Measurements from ENCODE around the gene ADH5. TPM values are rescaled to one million over a fixed set of nuclear protein-coding genes. Genes with fewer than 3 reads are reported as not detected.

ADH5 gene
- total RNA-seq, 3 donors from 2014 or later (not counting 1 experiment from before 2014, with no cell fraction given): 54.3 to 80.4 (median 62.5) TPM

GRCh38 chr4:99059550-99059949 is 29.0 kb downstream of the ADH5 start:
- peaks cover 8 to 9% of the 10 kb centered on the region in 2 donors for H3K4me1 Mint-ChIP-seq
- H3K4me3 Mint-ChIP-seq: no peak overlapping the region
- DNase-seq (no peak), ATAC-seq (no peak)
- TF ChIP-seq CTCF (IDR thresholded peaks at IDR 0.05): no peak
- WGBS (ENCODE audit: insufficient coverage): 100% methylated on average over 1 of the region's 1 CpG
- Histone ChIP-seq H3K27ac (ENCODE audit: low read length) (no peak overlapping the region), H3K4me3 (ENCODE audit: low read length) (no peak overlapping the region), H3K36me3 (ENCODE audit: control insufficient read depth, insufficient read depth, low read length) (peaks cover 34% of the 10 kb centered on the region), H3K27me3 (ENCODE audit: control insufficient read depth, insufficient read depth, low read length) (no peaks in the 10 kb centered on the region), H3K4me1 (ENCODE audit: control insufficient read depth, insufficient read depth, low read length) (no peaks in the 10 kb centered on the region), H3K9me3 (ENCODE audit: control insufficient read depth, insufficient read depth, low read length) (no peaks in the 10 kb centered on the region)
- H3K27me3 Mint-ChIP-seq (ENCODE audit: low read depth in 2 of 2): no peaks in the 10 kb centered on the region
- no peaks in the 10 kb centered on the region for H3K9me3 Mint-ChIP-seq
- H3K27ac Mint-ChIP-seq: no peak overlapping the region
- intact Hi-C loops (cut with micrococcal nuclease): loop anchor here (5.0 kb wide), 2 partner anchors 132 to 592 kb away; partner anchors contain the start of gene EIF4E
- H3K36me3 Mint-ChIP-seq: peaks cover 15% of the 10 kb centered on the region

- no peaks in the 10 kb centered on the region for H3K9me3 Mint-ChIP-seq
- H3K36me3 Mint-ChIP-seq: peaks cover 15% of the 10 kb centered on the region
- H3K27me3 ChIP-seq (ENCODE audit: control insufficient read depth, insufficient read depth, low read length): no peaks in the 10 kb centered on the region
- intact Hi-C loops (cut with micrococcal nuclease): loop anchor here (5.0 kb wide), 2 partner anchors 131 to 591 kb away; partner anchors contain the start of gene EIF4E
- H3K4me1 ChIP-seq (ENCODE audit: control insufficient read depth, insufficient read depth, low read length): no peaks in the 10 kb centered on the region
- H3K27me3 Mint-ChIP-seq (ENCODE audit: low read depth in 2 of 2): no peaks in the 10 kb centered on the region
- no peak for ATAC-seq
- TF ChIP-seq CTCF (IDR thresholded peaks at IDR 0.05): no peak
- H3K4me1 Mint-ChIP-seq: peaks cover 8 to 9% of the 10 kb centered on the region in 2 donors
- WGBS (ENCODE audit: insufficient coverage): 100% methylated on average over 2 of the region's 2 CpGs
- DNase-seq: no peak
- no peaks in the 10 kb centered on the region for H3K9me3 ChIP-seq (ENCODE audit: control insufficient read depth, insufficient read depth, low read length)
- no peak overlapping the region for H3K4me3 ChIP-seq (ENCODE audit: low read length)
- H3K36me3 ChIP-seq (ENCODE audit: control insufficient read depth, insufficient read depth, low read length): peaks cover 35% of the 10 kb centered on the region
- no peak overlapping the region for H3K27ac ChIP-seq (ENCODE audit: low read length)
- H3K27ac Mint-ChIP-seq: peak overlapping the region in 1 of 2 donors; percentile 5
- H3K4me3 Mint-ChIP-seq: no peak overlapping the region
These were observed 30.4 kb downstream of the ADH5 start for GRCh38 chr4:99058228-99058627.

GRCh38 chr4:99054428-99054994 is 34.1 kb downstream of the ADH5 start:
- intact Hi-C loops (cut with micrococcal nuclease): no loop called here
- no peak for TF ChIP-seq CTCF (IDR thresholded peaks at IDR 0.05)
- no peak overlapping the region for H3K4me3 Mint-ChIP-seq
- Histone ChIP-seq H3K36me3 (ENCODE audit: control insufficient read depth, insufficient read depth, low read length) (peaks cover 37% of the 10 kb centered on the region), H3K4me3 (ENCODE audit: low read length) (no peak overlapping the region), H3K27ac (ENCODE audit: low read length) (no peak overlapping the region), H3K4me1 (ENCODE audit: control insufficient read depth, insufficient read depth, low read length) (no peaks in the 10 kb centered on the region), H3K9me3 (ENCODE audit: control insufficient read depth, insufficient read depth, low read length) (no peaks in the 10 kb centered on the region), H3K27me3 (ENCODE audit: control insufficient read depth, insufficient read depth, low read length) (no peaks in the 10 kb centered on the region)
- no peaks in the 10 kb centered on the region for H3K9me3 Mint-ChIP-seq
- peaks cover 9 to 18% of the 10 kb centered on the region in 2 donors for H3K4me1 Mint-ChIP-seq
- 67% methylated on average over 1 of the region's 3 CpGs for WGBS (ENCODE audit: insufficient coverage)
- ATAC-seq (no peak), DNase-seq (no peak)
- H3K27me3 Mint-ChIP-seq (ENCODE audit: low read depth in 2 of 2): no peaks in the 10 kb centered on the region
- peaks cover 11% of the 10 kb centered on the region for H3K36me3 Mint-ChIP-seq
- H3K27ac Mint-ChIP-seq: peak overlapping the region in 1 of 2 donors; percentile 47

GRCh38 chr4:99052902-99053301 is 35.7 kb downstream of the ADH5 start:
- Histone ChIP-seq H3K27ac (ENCODE audit: low read length) (no peak overlapping the region), H3K27me3 (ENCODE audit: control insufficient read depth, insufficient read depth, low read length) (no peaks in the 10 kb centered on the region), H3K36me3 (ENCODE audit: control insufficient read depth, insufficient read depth, low read length) (peaks cover 35% of the 10 kb centered on the region), H3K4me3 (ENCODE audit: low read length) (no peak overlapping the region), H3K4me1 (ENCODE audit: control insufficient read depth, insufficient read depth, low read length) (no peaks in the 10 kb centered on the region), H3K9me3 (ENCODE audit: control insufficient read depth, insufficient read depth, low read length) (no peaks in the 10 kb centered on the region)
- no peak for TF ChIP-seq CTCF (IDR thresholded peaks at IDR 0.05)
- H3K4me3 Mint-ChIP-seq: no peak overlapping the region
- H3K36me3 Mint-ChIP-seq: peaks cover 17% of the 10 kb centered on the region
- DNase-seq (no peak), ATAC-seq (no peak)
- peaks cover 9 to 18% of the 10 kb centered on the region in 2 donors for H3K4me1 Mint-ChIP-seq
- H3K27me3 Mint-ChIP-seq (ENCODE audit: low read depth in 2 of 2): no peaks in the 10 kb centered on the region
- H3K9me3 Mint-ChIP-seq: no peaks in the 10 kb centered on the region
- intact Hi-C loops (cut with micrococcal nuclease): no loop called here
- H3K27ac Mint-ChIP-seq: peak overlapping the region in 1 of 2 donors; percentile 52
